Activated T-cell treated with anti-CD3 and anti-CD28 coated beads for 48 hours (primary cell): ENCODE measurements around the gene FBN1.
A peak's percentile ranks its signal among the peaks of the same experiment; 100 is the strongest.

Experiments
- DNase-seq: peaks from one replicate; pipeline ENCODE4 v3.0.0-alpha.2; 2020; ENCODE audit warnings: low read depth

The FBN1 gene

GRCh38 chr15:48645558-48646330 is at the start of gene FBN1:
Gene FBN1, minus strand, starts transcription at chr15:48645709. Its CDS starts 940 bp downstream, at chr15:48644769.
- DNase-seq: peak; percentile 12

- no peak for DNase-seq
These were observed 48.0 kb upstream of the FBN1 start for GRCh38 chr15:48693484-48693883.

- no peak for DNase-seq
These were observed 43.0 kb upstream of the FBN1 start for GRCh38 chr15:48688493-48688892.

GRCh38 chr15:48683991-48684765 is 38.7 kb upstream of the FBN1 start:
- DNase-seq: no peak

- no peak for DNase-seq
These were observed 37.6 kb upstream of the FBN1 start for GRCh38 chr15:48682942-48683651.

GRCh38 chr15:48681353-48681752 is 35.8 kb upstream of the FBN1 start:
- DNase-seq: no peak

GRCh38 chr15:48680841-48681240 is 35.3 kb upstream of the FBN1 start:
- DNase-seq: no peak

- no peak for DNase-seq
These were observed 34.4 kb upstream of the FBN1 start for GRCh38 chr15:48679952-48680351.

- no peak for DNase-seq
These were observed 33.3 kb upstream of the FBN1 start for GRCh38 chr15:48678851-48679250.

GRCh38 chr15:48677821-48678220 is 32.3 kb upstream of the FBN1 start:
- no peak for DNase-seq

- DNase-seq: no peak
These were observed 29.9 kb upstream of the FBN1 start for GRCh38 chr15:48675436-48675835.

- DNase-seq: no peak
These were observed 29.4 kb upstream of the FBN1 start for GRCh38 chr15:48674876-48675275.

- no peak for DNase-seq
These were observed 26.7 kb upstream of the FBN1 start for GRCh38 chr15:48672206-48672605.

GRCh38 chr15:48671103-48672022 is 25.9 kb upstream of the FBN1 start:
- no peak for DNase-seq

GRCh38 chr15:48667701-48668100 is 22.2 kb upstream of the FBN1 start:
- no peak for DNase-seq

- no peak for DNase-seq
These were observed 18.9 kb upstream of the FBN1 start for GRCh38 chr15:48664436-48664835.

GRCh38 chr15:48657950-48658591 is 12.6 kb upstream of the FBN1 start:
- DNase-seq: no peak

- DNase-seq: no peak
These were observed 9.3 kb upstream of the FBN1 start for GRCh38 chr15:48654801-48655200.

- no peak for DNase-seq
These were observed 8.6 kb upstream of the FBN1 start for GRCh38 chr15:48653913-48654670.

- DNase-seq: no peak
These were observed 7.7 kb upstream of the FBN1 start for GRCh38 chr15:48653216-48653615.
